PC-3 (cell line): ENCODE measurements around the gene SERBP1.

Source experiments
- CTCF ChIP-seq: fragments of 300-600 bp; sonication (generic); conservative IDR thresholded peaks from 2 replicates; pipeline ENCODE4 v1.5.1; 2017; ENCODE audit warnings: antibody characterized with exemption, low read depth, mild to moderate bottlenecking, low read length
- EZH2 ChIP-seq: fragments of 300-600 bp; sonication (generic); IDR thresholded peaks from one replicate; pipeline ENCODE4 v1.6.1; 2017; ENCODE audit warnings: antibody characterized with exemption, mild to moderate bottlenecking, low read length; ENCODE audit not compliant: unreplicated experiment

- TF ChIP-seq CTCF (no peak), EZH2 (no peak)
Measured at GRCh38 chr1:67476906-67477305, 46.7 kb upstream of the SERBP1 start.
